Measurements from ENCODE around the gene FSIP1. TPM values are rescaled to one million over a fixed set of nuclear protein-coding genes. Genes with fewer than 3 reads are reported as not detected.
A peak's percentile ranks its signal among the peaks of the same experiment; 100 is the strongest.

FSIP1 gene
- polyA plus RNA-seq, 1 experiment = 0.43 TPM

GRCh38 chr15:39627451-39628143, 155.0 kb downstream of the FSIP1 start:
- CTCF ChIA-PET = interaction anchor here (1.2 kb wide), 1 partner anchor 132 kb away, joined by 3 read pairs; no protein-coding TSS in a partner anchor
- Histone ChIP-seq H3K9me3 (ENCODE audit: control insufficient read depth, insufficient read depth, low read length) (no peaks in the 10 kb centered on the region; the same call in 1 of the 2 replicates), H3K27me3 (ENCODE audit: control insufficient read depth, insufficient read depth, low read length) (no peaks in the 10 kb centered on the region), H3K4me3 (ENCODE audit: low read depth, low read length) (no peak overlapping the region), H3K27ac (ENCODE audit: low read depth, low read length) (no peak overlapping the region)
- TF ChIP-seq CTCF (IDR thresholded peaks at IDR 0.05; ENCODE audit: low read depth, low read length) = no peak
- DNase-seq (ENCODE audit: low read depth, low spot score) = no peak
- POLR2A ChIA-PET = interaction anchor here (0.6 kb wide), 1 partner anchor 1176 kb away, joined by 5 read pairs; no protein-coding TSS in a partner anchor

- CTCF ChIA-PET = interaction anchor here (0.6 to 1.6 kb wide), 3 partner anchors 9 to 494 kb away, joined by 3 to 11 read pairs (median 3); no protein-coding TSS in a partner anchor
- no peak overlapping the region for H3K27ac ChIP-seq (ENCODE audit: low read depth, low read length)
- DNase-seq (ENCODE audit: low read depth, low spot score) = no peak
Observed at GRCh38 chr15:39625856-39626255, 156.8 kb downstream of the FSIP1 start.

DNA sequence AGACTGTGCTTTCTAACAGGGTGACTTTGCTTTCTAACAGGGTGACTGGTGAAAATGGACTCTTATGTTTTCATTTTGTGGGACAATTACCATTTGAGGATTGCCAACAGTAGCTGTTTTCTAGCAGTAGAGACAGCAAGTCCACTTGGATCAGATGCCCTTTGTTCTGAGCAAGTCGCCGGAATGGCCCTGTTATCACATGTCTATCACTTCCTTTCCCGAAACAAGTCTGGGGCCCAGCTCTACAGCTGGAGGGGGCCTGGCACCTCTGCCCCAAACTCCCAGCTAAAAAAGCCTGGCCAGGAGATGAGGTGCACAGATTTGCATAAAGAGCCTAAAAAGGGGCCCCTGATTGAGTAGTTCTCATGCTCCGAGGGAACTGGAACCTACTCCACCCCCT, 157.2 kb downstream of the FSIP1 start:
- Histone ChIP-seq H3K9me3 (ENCODE audit: control insufficient read depth, insufficient read depth, low read length) (no peaks in the 10 kb centered on the region; the same call in 1 of the 2 replicates), H3K27ac (ENCODE audit: low read depth, low read length) (no peak overlapping the region), H3K4me3 (ENCODE audit: low read depth, low read length) (no peak overlapping the region), H3K27me3 (ENCODE audit: control insufficient read depth, insufficient read depth, low read length) (no peaks in the 10 kb centered on the region)
- TF ChIP-seq CTCF (IDR thresholded peaks at IDR 0.05; ENCODE audit: low read depth, low read length) = no peak
- POLR2A ChIA-PET = interaction anchor here (1.6 kb wide), 1 partner anchor 26 kb away, joined by 3 read pairs; no protein-coding TSS in a partner anchor
- CTCF ChIA-PET = interaction anchor here (1.1 to 1.6 kb wide), 3 partner anchors 9 to 132 kb away, joined by 3 to 11 read pairs (median 3); no protein-coding TSS in a partner anchor
- DNase-seq (ENCODE audit: low read depth, low spot score) = no peak

More at GRCh38 chr15:39625856-39626255, 156.8 kb downstream of the FSIP1 start:
- Histone ChIP-seq H3K9me3 (ENCODE audit: control insufficient read depth, insufficient read depth, low read length) (no peaks in the 10 kb centered on the region; the same call in 1 of the 2 replicates), H3K27me3 (ENCODE audit: control insufficient read depth, insufficient read depth, low read length) (no peaks in the 10 kb centered on the region), H3K4me3 (ENCODE audit: low read depth, low read length) (no peak overlapping the region)
- POLR2A ChIA-PET = no interaction called here
- no peak for TF ChIP-seq CTCF (IDR thresholded peaks at IDR 0.05; ENCODE audit: low read depth, low read length)

DNA sequence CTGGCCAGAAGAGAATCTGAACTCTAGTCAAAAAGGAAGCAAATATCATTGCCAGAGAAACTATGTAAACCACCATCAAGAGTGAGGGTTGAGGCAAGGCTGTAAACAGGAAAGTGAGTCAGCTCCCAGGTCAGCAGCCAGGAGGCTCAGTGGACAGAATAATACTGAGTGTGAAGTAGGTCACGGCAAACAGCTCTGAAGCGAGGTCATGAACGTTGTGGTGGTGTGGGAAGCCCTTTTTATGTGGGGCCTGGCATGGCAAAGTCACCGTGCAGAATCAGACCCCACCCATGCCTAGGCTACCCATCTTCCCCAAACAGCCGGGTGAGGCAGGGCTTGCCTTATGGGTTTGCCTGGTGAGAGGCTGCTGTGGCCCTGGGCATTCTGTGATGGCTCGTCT, 157.8 kb downstream of the FSIP1 start:
- no peaks in the 10 kb centered on the region; the same call in 1 of the 2 replicates for H3K9me3 ChIP-seq (ENCODE audit: control insufficient read depth, insufficient read depth, low read length)
- CTCF ChIA-PET = interaction anchor here (0.8 to 1.2 kb wide), 3 partner anchors 10 to 61 kb away, joined by 3 read pairs; no protein-coding TSS in a partner anchor
- H3K4me3 ChIP-seq (ENCODE audit: low read depth, low read length) = no peak overlapping the region
- no peak for TF ChIP-seq CTCF (IDR thresholded peaks at IDR 0.05; ENCODE audit: low read depth, low read length)
- peak overlapping the region; percentile 69 for H3K27ac ChIP-seq (ENCODE audit: low read depth, low read length)
- POLR2A ChIA-PET = interaction anchor here (1.6 kb wide), 1 partner anchor 25 kb away, joined by 3 read pairs; no protein-coding TSS in a partner anchor
- no peaks in the 10 kb centered on the region for H3K27me3 ChIP-seq (ENCODE audit: control insufficient read depth, insufficient read depth, low read length)
- DNase-seq (ENCODE audit: low read depth, low spot score) = peak; percentile 72

GRCh38 chr15:39623529-39623931, 159.1 kb downstream of the FSIP1 start:
- Histone ChIP-seq H3K9me3 (ENCODE audit: control insufficient read depth, insufficient read depth, low read length) (no peaks in the 10 kb centered on the region; the same call in 1 of the 2 replicates), H3K27me3 (ENCODE audit: control insufficient read depth, insufficient read depth, low read length) (no peaks in the 10 kb centered on the region), H3K27ac (ENCODE audit: low read depth, low read length) (no peak overlapping the region), H3K4me3 (ENCODE audit: low read depth, low read length) (no peak overlapping the region)
- ChIA-PET POLR2A (interaction anchor here (0.6 kb wide), 1 partner anchor 324 kb away, joined by 6 read pairs; no protein-coding TSS in a partner anchor), CTCF (interaction anchor here (1.7 kb wide), 1 partner anchor 133 kb away, joined by 4 read pairs; no protein-coding TSS in a partner anchor)
- no peak for DNase-seq (ENCODE audit: low read depth, low spot score)
- no peak for TF ChIP-seq CTCF (IDR thresholded peaks at IDR 0.05; ENCODE audit: low read depth, low read length)

Measured in AG04450 (cell line).